ENCODE results near the gene ASB11. TPM values are rescaled to one million over a fixed set of nuclear protein-coding genes. Genes with fewer than 3 reads are reported as not detected.

The ASB11 gene
- total RNA-seq, 1 experiment from 2014 or later: not detected

DNA sequence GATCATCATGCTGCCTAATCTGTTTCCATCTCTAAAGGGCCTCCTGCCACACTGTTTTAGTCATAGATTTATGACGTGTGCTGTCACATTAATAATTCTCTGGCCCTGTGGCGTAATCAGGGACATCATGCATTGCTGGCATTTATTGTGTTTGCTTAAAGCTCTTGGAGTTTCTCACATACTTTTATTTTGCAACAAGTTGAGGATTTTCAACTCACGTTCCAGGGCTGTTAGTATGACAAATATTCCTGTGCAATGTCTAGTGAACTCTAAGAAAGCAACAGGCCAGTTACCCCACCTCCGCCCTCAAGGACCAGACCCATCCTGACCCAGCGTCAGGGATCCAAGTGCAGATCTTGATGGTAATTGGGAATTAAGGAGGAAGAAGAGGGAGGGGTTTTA is 27.6 kb upstream of the ASB11 start:
- Mint-ChIP-seq H3K4me1 (ENCODE audit: low read depth, unreplicated experiment) (no peaks in the 10 kb centered on the region), H3K4me3 (ENCODE audit: low read depth, unreplicated experiment) (no peak overlapping the region), H3K27ac (ENCODE audit: unreplicated experiment) (no peak overlapping the region), H3K9me3 (ENCODE audit: low read depth, unreplicated experiment) (no peaks in the 10 kb centered on the region), H3K36me3 (ENCODE audit: insufficient read depth, unreplicated experiment) (no peaks in the 10 kb centered on the region), H3K27me3 (ENCODE audit: unreplicated experiment) (no peaks in the 10 kb centered on the region)
- TF ChIP-seq, protein P1, sequence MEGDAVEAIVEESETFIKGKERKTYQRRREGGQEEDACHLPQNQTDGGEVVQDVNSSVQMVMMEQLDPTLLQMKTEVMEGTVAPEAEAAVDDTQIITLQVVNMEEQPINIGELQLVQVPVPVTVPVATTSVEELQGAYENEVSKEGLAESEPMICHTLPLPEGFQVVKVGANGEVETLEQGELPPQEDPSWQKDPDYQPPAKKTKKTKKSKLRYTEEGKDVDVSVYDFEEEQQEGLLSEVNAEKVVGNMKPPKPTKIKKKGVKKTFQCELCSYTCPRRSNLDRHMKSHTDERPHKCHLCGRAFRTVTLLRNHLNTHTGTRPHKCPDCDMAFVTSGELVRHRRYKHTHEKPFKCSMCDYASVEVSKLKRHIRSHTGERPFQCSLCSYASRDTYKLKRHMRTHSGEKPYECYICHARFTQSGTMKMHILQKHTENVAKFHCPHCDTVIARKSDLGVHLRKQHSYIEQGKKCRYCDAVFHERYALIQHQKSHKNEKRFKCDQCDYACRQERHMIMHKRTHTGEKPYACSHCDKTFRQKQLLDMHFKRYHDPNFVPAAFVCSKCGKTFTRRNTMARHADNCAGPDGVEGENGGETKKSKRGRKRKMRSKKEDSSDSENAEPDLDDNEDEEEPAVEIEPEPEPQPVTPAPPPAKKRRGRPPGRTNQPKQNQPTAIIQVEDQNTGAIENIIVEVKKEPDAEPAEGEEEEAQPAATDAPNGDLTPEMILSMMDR (IDR thresholded peaks at IDR 0.05; ENCODE audit: unreplicated experiment): no peak
- intact Hi-C loops (cut with micrococcal nuclease; ENCODE audit: unreplicated experiment): loop anchor here (10.0 kb wide), 1 partner anchor 222 kb away; no protein-coding TSS in a partner anchor
- DNase-seq: peak; percentile 8
- BruUV-seq (replicated peaks): no TSS peak
- CTCF ChIA-PET: interaction anchor here (0.7 kb wide), 1 partner anchor 1412 kb away, joined by 3 read pairs; no protein-coding TSS in a partner anchor

DNA sequence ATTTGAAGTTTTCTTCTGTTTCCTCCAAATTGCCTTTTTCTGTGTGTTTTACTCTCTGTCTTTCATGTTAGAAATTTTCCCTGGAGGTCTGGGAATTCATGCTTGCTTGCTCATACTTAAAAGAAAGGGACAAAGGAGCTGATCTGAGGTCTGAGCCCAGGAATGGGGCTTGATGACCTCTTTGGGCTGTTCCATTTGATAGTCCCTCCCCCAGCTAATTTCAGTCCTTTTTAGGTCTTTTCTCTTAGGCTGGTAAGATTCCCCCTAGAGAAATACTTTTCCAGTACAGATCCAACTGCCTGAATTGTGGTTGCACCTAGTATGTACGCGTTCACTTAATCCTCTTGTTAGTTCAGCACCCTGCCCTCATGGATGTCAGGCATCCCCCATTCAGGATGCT is 25.4 kb upstream of the ASB11 start:
- CTCF ChIA-PET: no interaction called here
- TF ChIP-seq, protein P1 (IDR thresholded peaks at IDR 0.05; ENCODE audit: unreplicated experiment): no peak
- Mint-ChIP-seq H3K36me3 (ENCODE audit: insufficient read depth, unreplicated experiment) (peaks cover 6% of the 10 kb centered on the region), H3K9me3 (ENCODE audit: low read depth, unreplicated experiment) (no peaks in the 10 kb centered on the region), H3K4me1 (ENCODE audit: low read depth, unreplicated experiment) (peaks cover 8% of the 10 kb centered on the region), H3K4me3 (ENCODE audit: low read depth, unreplicated experiment) (no peak overlapping the region), H3K27me3 (ENCODE audit: unreplicated experiment) (no peaks in the 10 kb centered on the region), H3K27ac (ENCODE audit: unreplicated experiment) (no peak overlapping the region)
- DNase-seq: no peak
- BruUV-seq (replicated peaks): no TSS peak
- intact Hi-C loops (cut with micrococcal nuclease; ENCODE audit: unreplicated experiment): loop anchor here (10.0 kb wide), 1 partner anchor 224 kb away; no protein-coding TSS in a partner anchor

DNA sequence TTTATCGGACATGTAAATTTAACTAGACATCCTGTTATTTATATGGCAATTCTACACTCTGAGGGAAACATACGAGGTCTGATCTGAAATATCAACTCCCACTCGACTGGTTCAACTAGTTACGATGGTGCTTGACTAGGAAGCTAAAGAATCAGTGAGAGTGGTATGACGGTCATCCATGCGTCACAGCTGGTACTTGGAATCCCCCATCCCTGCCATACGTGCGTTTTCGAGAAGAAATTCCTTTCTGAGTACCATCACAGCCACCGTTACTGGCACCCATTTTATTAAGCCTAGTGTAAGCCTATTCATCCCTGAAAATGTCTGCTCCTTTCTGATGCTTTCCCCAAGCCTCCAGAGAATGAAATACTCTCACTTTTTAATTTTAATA is 20.6 kb upstream of the ASB11 start:
- peak; percentile 37 for DNase-seq
- BruUV-seq (replicated peaks): no TSS peak
- Mint-ChIP-seq H3K4me1 (ENCODE audit: low read depth, unreplicated experiment) (peaks cover 16% of the 10 kb centered on the region), H3K36me3 (ENCODE audit: insufficient read depth, unreplicated experiment) (peaks cover 39% of the 10 kb centered on the region), H3K27ac (ENCODE audit: unreplicated experiment) (peak overlapping the region; percentile 89), H3K4me3 (ENCODE audit: low read depth, unreplicated experiment) (peak overlapping the region; percentile 89), H3K9me3 (ENCODE audit: low read depth, unreplicated experiment) (no peaks in the 10 kb centered on the region), H3K27me3 (ENCODE audit: unreplicated experiment) (no peaks in the 10 kb centered on the region)
- CTCF ChIA-PET: interaction anchor here (0.6 to 0.9 kb wide), 2 partner anchors 15 to 280 kb away, joined by 3 read pairs; no protein-coding TSS in a partner anchor
- TF ChIP-seq, protein P1 (IDR thresholded peaks at IDR 0.05; ENCODE audit: unreplicated experiment): no peak
- intact Hi-C loops (cut with micrococcal nuclease; ENCODE audit: unreplicated experiment): no loop called here

DNA sequence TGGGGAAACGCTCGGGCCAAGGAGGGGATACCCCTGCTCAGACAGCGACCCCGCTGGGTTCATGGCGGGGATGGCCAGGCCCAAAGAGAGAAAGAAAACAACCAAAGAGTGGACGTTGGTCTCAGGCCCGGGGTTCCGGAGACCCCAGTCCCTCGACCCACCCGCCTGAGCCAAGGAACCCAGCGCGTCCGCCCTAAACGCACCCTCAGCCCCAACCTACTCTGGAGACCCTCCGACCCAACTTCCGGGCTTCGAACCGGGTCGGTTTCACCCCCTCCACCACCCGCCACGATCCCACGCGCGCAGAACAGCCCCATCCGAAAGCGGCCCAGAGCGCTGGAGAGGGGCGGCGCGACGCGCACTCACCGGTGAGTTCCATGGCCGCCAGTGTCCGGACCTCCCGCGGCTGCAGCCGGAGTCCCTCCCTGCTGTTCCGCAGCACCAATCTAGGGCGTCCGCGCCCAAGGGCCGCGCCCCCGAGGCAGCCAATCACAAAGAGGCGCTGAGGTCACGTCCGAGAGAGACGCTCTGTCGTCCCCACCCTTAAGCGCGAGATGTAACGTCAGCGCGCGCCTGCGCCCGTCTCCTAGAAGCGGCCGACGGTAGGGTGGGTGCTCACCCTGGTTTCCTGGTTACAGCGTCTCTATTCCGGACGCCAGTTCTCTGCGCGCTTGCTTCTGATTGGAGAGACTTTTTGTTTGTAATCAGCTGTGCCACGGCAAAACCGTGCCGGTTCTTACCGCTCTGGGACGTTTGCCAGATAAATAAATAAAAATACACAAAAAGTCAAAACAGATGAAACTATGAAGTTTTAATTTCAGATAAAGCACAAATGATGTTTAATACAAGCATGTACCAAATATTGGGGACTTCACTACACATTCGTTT is 19.9 kb upstream of the ASB11 start, which contains the start of gene PIGA:
Gene PIGA, minus strand, starts transcription at position 389 of the 888 bp plus-strand sequence. CDS start 3,593 bp downstream, outside the sequence.
- Mint-ChIP-seq H3K9me3 (ENCODE audit: low read depth, unreplicated experiment) (no peaks in the 10 kb centered on the region), H3K27me3 (ENCODE audit: unreplicated experiment) (no peaks in the 10 kb centered on the region), H3K36me3 (ENCODE audit: insufficient read depth, unreplicated experiment) (peaks cover 39% of the 10 kb centered on the region), H3K4me3 (ENCODE audit: low read depth, unreplicated experiment) (peak within 1 kb of the TSS; percentile 89), H3K4me1 (ENCODE audit: low read depth, unreplicated experiment) (peaks cover 16% of the 10 kb centered on the region), H3K27ac (ENCODE audit: unreplicated experiment) (peak within 1 kb of the TSS; percentile 89)
- no TSS peak for BruUV-seq (replicated peaks)
- CTCF ChIA-PET: interaction anchor here (0.6 kb wide), 1 partner anchor 280 kb away, joined by 3 read pairs; no protein-coding TSS in a partner anchor
- peak; percentile 96 for DNase-seq
- TF ChIP-seq, protein P1 (IDR thresholded peaks at IDR 0.05; ENCODE audit: unreplicated experiment): no peak
- intact Hi-C loops (cut with micrococcal nuclease; ENCODE audit: unreplicated experiment): no loop called here

Measured in Calu3 (cell line).